NCI-H187 treated with DMSO at 0.1 percent for 48 hours (cell line): ENCODE data around the gene NPFF.
"Not testable (repeated sequence)": the region's sequence is repeated elsewhere in the genome, so short reads cannot be mapped to it uniquely, and the experiment has no call there.

Experiments
- DNase-seq: peaks from one replicate; lab custom pipeline; 2025; lab: John Stamatoyannopoulos, UW

Gene NPFF

DNA sequence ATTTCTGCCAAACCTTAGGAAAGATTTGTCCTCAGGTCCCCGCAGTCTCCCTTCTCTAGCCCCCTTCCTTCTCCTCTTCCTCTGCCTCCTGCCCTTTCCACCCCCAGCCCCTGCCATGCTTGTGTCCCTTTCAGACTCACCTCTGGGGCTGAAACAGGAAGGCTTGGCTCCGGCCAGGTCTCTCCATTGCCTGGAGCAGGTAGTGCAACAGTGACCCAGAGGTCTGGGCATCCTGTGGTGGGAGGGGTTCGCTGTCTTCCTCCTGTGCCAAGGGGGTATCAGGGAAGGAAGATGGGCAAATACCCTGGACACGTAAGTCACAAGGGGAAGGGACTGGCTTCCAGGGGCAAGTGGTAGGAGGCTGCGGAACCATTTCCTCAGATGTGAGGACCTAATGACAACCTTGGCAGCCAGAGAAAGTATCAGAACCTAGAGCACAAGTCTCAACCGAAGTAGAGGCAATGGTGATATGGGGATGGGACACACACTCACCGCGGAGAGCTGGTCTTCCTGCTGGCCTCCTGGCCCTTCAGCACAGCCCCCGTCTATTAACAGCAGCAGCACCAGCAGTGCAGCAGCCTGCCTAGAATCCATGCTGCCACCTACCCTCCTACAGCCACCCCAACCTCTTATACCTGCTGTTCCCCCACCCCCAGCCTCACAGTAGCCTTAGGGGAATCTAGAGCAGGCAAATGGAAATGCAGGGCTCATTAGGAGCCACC, at the start of gene NPFF:
NPFF (minus strand) TSS at position 604 of the 722 bp plus-strand sequence; CDS start at position 594, 10 bp downstream.
- DNase-seq, result no peak

- no peak for DNase-seq
These were observed 45.4 kb upstream of the NPFF start for GRCh38 chr12:53552361-53553327.

DNA sequence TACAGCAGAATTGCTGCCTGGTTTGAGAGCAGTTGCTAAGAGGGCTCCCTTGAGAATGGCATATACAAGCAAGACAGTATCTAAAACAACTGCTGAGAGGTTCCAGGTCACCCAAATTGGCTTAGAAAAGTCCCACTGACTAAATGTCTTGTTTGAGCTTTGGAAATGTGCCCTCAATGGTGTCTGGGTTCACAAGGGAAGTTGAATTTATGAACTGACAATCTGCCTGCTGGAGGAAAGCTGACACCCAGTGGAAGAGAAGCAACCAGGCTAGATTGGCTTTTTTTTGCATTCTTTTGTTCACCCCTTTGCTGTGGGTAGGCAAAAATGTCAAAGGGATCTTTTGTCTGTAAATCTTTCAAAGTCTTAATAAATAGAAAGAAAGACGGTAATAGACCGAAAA, 44.6 kb upstream of the NPFF start:
- no peak for DNase-seq

DNA sequence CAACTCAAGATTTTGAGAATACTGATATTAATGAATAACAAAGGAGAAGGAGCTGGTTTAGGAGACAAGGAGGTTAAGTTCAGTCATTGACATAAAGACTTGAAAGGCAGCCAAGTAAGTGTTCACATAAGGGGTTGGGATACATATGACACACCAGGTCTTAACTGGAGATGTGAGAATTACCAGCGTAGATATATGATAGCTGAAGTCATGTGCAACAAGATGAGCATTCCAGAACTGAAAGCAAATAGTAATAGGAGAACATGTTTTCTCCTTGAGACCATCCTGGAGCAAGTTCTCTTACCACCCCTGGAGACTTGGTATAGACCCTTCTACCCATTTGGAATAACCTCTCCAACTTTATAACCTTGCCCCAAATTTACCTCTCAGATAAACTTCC, 43.3 kb upstream of the NPFF start:
- DNase-seq, result no peak

GRCh38 chr12:53550131-53550530, 42.8 kb upstream of the NPFF start:
- not testable (repeated sequence) for DNase-seq

- DNase-seq, result not testable (repeated sequence)
These were observed 41.1 kb upstream of the NPFF start for GRCh38 chr12:53548354-53548753.

- no peak for DNase-seq
These were observed 36.3 kb upstream of the NPFF start for GRCh38 chr12:53543539-53543938.

DNA sequence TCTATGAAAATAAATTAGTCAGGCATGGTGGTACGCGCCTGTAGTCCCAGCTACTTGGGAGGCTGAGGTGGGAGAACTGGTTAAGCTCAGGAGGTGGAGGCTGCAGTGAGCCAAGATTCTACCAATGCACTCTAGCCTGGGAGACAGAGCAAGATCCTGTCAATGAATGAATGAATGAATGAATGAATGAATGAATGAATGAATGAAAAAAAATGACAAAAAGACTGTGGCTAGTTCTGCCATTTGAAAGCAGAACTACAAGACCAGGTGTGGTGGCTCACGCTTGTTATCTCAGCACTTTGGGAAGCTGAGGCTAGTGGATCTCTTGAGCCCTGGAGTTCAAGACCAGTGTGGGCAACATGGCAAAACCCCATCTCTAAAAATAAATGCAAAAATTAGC, 32.2 kb upstream of the NPFF start:
- no peak for DNase-seq

DNA sequence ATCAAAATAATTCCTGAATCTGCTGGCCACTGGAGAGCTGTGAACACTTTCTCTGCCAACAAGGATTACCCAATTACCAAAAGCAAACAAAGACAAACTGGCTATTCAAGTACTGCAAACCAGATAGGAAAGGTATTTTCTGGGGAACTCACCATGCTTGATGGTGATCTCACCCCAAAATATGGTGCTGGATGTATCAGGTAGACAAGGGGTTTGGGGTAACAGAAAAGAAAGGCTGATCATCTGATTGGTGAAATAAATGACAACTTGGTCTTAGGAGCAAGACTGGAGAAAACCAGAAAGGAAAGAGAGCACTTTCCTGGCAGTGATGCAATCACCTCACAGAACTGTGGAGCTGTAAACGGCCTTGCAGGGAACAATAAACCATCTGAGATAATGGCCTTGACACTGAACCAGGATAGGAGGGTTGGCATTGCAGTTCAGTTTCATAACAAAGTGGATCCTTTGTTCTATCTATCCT, 31.0 kb upstream of the NPFF start:
- DNase-seq, result no peak

DNA sequence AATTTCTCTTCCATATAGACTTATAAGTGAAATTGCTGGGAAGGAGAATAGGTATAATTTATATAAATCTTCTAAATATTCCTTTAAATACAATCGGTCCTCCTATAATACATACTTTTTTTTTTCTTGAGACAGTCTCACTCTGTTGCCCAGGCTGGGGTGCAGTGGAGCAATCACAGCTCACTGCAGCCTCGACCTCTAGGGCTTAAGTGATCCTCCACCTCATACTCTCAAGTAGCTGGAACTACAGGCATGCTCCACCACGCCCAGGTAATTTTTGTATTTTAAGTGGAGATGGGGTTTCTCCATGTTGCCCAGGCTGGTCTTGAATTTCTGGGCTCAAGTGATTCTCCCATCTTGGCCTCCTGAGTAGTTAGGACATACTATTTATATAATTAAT, 29.7 kb upstream of the NPFF start:
- DNase-seq, result no peak

- DNase-seq, result no peak
These were observed 26.2 kb upstream of the NPFF start for GRCh38 chr12:53533471-53533870.

GRCh38 chr12:53532524-53533445, 25.5 kb upstream of the NPFF start:
- DNase-seq, result no peak

DNA sequence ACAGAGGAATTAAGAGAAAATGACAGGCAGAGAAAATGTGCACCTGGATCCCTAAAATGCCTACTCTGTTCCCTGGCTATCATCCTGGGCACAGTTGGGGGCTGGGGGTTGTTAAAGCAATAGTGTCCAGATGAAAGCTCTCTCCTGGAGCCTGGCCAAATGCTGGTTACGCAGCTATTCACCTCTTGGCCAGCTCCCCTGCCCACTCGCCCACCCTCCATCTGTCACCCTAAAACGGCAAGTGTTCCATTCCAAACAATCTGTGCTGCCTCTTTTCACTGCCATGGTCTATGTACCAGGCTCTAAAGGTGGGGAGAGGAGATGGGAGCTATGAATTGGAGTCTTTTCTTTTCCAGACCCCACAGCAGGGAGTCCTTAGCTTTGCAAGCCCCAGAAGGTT, 24.7 kb upstream of the NPFF start:
- DNase-seq, result no peak

DNA sequence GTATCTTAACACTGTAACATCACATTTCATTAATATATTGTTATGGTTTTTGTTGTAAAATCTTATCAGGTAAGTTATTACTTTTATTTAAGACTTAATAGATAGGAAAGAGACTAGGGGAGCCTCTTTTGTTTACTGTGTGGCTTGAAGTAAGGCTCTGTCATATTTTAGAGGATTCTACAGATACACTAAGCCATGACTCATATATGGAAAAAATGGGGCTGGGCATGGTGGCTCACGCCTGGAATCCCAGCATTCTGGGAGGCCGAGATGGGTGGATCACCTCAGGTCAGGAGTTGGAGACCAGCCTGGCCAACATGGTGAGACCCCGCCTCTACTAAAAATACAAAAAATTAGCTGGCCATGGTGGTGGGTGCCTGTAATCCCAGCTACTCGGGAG, 23.6 kb upstream of the NPFF start:
- DNase-seq, result no peak

GRCh38 chr12:53530061-53530460, 22.8 kb upstream of the NPFF start:
- DNase-seq, result no peak

- no peak for DNase-seq
These were observed 17.2 kb upstream of the NPFF start for GRCh38 chr12:53524476-53524875.

DNA sequence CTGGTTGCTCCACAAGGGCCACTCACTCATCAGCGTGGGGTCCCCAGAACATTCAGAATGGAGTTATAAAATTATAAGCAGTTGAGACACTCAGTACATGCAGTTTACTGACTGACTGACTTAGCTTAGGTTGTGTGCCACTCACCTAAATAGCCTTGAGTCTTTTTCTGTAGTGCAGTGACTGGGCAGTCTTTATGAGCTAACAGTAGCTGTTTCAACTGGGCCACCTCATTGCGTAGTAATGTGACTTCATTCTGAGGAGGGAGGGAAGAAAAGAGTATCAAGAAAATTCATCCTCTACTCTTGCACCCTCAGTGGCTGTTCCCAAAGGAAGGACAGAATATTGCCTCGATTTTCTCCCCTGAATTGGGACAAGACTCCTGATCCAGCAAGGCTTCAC, 15.8 kb upstream of the NPFF start:
- DNase-seq, result no peak

- DNase-seq, result no peak
These were observed 11.1 kb upstream of the NPFF start for GRCh38 chr12:53518381-53518780.

GRCh38 chr12:53516758-53517455, 9.6 kb upstream of the NPFF start:
- DNase-seq, result no peak

DNA sequence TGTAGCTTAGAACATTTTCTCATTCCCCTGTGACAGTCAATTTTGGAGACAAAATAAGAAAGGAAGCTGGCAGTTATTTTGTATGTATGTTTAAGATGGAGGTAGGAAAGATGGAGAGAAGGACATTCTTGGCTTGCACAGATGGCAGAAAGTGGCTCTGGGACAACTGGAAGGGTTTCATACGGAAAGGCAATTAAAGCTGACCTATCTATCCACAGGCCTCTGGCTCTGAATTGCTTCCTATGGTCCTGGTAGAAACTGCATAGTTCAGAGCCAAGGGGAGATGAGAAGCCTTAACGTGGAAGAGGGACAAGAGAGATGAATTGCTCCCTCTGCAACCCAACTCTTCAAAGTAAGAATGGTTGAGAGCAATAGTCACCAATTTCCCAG, 8.0 kb upstream of the NPFF start:
- no peak for DNase-seq

GRCh38 chr12:53514628-53515290, 7.5 kb upstream of the NPFF start:
- no peak for DNase-seq
